Inflammatory macrophage (primary cell): Measurements from ENCODE around the gene IFNAR1.

Source experiments
- DNase-seq, 2 donors: peaks; one replicate each; pipeline ENCODE4 v3.0.0-alpha.2; 2020 to 2022
- total RNA-seq, 18 experiments: gene quantifications; one replicate each; lab custom pipeline; 2026; ENCODE audit warnings: mixed read lengths in 6 of 18, inconsistent platforms in 2 of 18; lab: John Stamatoyannopoulos, UW

The IFNAR1 gene
- total RNA-seq = 61.4 to 252 (median 143) reads per million in 18 experiments

GRCh38 chr21:33324291-33325221 lies at the start of gene IFNAR1:
Gene IFNAR1, plus strand, starts transcription at chr21:33324970. Its CDS starts 86 bp downstream, at chr21:33325056.
- peak; percentile 99 for DNase-seq

- no peak for DNase-seq
These were observed 46.0 kb upstream of the IFNAR1 start for GRCh38 chr21:33278721-33279120.

- DNase-seq = no peak
These were observed 45.4 kb upstream of the IFNAR1 start for GRCh38 chr21:33279330-33279820.

GRCh38 chr21:33281096-33281652 lies 43.6 kb upstream of the IFNAR1 start:
- DNase-seq = no peak

GRCh38 chr21:33283203-33283602 lies 41.6 kb upstream of the IFNAR1 start:
- no peak for DNase-seq

- no peak for DNase-seq
These were observed 38.7 kb upstream of the IFNAR1 start for GRCh38 chr21:33286076-33286475.

GRCh38 chr21:33286600-33287456 lies 37.9 kb upstream of the IFNAR1 start:
- DNase-seq = peak in 1 of 2 donors; percentile 20

GRCh38 chr21:33289199-33289819 lies 35.5 kb upstream of the IFNAR1 start:
- DNase-seq = no peak

GRCh38 chr21:33290441-33290840 lies 34.3 kb upstream of the IFNAR1 start:
- DNase-seq = no peak

GRCh38 chr21:33291686-33292085 lies 33.1 kb upstream of the IFNAR1 start:
- DNase-seq = no peak

GRCh38 chr21:33292724-33293123 lies 32.0 kb upstream of the IFNAR1 start:
- no peak for DNase-seq

- DNase-seq = no peak
These were observed 31.6 kb upstream of the IFNAR1 start for GRCh38 chr21:33293136-33293535.

GRCh38 chr21:33293811-33294216 lies 31.0 kb upstream of the IFNAR1 start:
- no peak for DNase-seq

- no peak for DNase-seq
These were observed 28.6 kb upstream of the IFNAR1 start for GRCh38 chr21:33296156-33296555.

GRCh38 chr21:33299181-33299752 lies 25.5 kb upstream of the IFNAR1 start:
- DNase-seq = peak; percentile 87 to 89

- peak; percentile 93 to 97 for DNase-seq
These were observed 23.8 kb upstream of the IFNAR1 start for GRCh38 chr21:33300701-33301631.

GRCh38 chr21:33301632-33302002 lies 23.2 kb upstream of the IFNAR1 start:
- DNase-seq = no peak

- DNase-seq = peak; percentile 57 to 83
These were observed 22.7 kb upstream of the IFNAR1 start for GRCh38 chr21:33302055-33302454.

- no peak for DNase-seq
These were observed 22.0 kb upstream of the IFNAR1 start for GRCh38 chr21:33302796-33303195.

- DNase-seq = no peak
These were observed 19.5 kb upstream of the IFNAR1 start for GRCh38 chr21:33305344-33305671.

- no peak for DNase-seq
These were observed 18.8 kb upstream of the IFNAR1 start for GRCh38 chr21:33305938-33306337.
